Psoas muscle (tissue), 8 donors: ENCODE measurements around the gene JMY. TPM values are rescaled to one million over a fixed set of nuclear protein-coding genes. Genes with fewer than 3 reads are reported as not detected.

ENCODE experiments used
- ATAC-seq, 4 donors: fragments of 200-7000 bp; cut with Tn5 transposase; one replicate each; pipeline ENCODE4 v1.9.1; 2020; ENCODE audit warnings: moderate library complexity in 3 of 4, mild to moderate bottlenecking in 2 of 4
- DNase-seq, 2 donors: peaks; one replicate each; pipeline ENCODE4 v3.0.0-alpha.2; 2020
- H3K27ac ChIP-seq: fragments of 200-600 bp; one replicate; pipeline ENCODE4 v1.8.0; 2022
- H3K27me3 ChIP-seq, 3 donors: fragments of 200-600 bp in 1 of 3; one replicate each; pipeline versions ENCODE4 v1.6.1 to v1.8.0; 2013 to 2022; ENCODE audit warnings: low read length in 2 of 3, mild to moderate bottlenecking in 2 of 3, moderate library complexity in 1 of 3; ENCODE audit not compliant: insufficient read depth in 3 of 3
- H3K36me3 ChIP-seq, 2 donors: fragments of 200-600 bp in 1 of 2; one replicate each; pipeline versions ENCODE4 v1.6.1 to v1.8.0; 2013 to 2022; ENCODE audit warnings: low read depth in 1 of 2, mild to moderate bottlenecking in 1 of 2, moderate library complexity in 1 of 2; ENCODE audit not compliant: insufficient read depth in 1 of 2
- H3K4me1 ChIP-seq: fragments of 200-600 bp; one replicate; pipeline ENCODE4 v1.8.0; 2022
- H3K4me3 ChIP-seq: fragments of 200-600 bp; one replicate; pipeline ENCODE4 v1.8.0; 2022; ENCODE audit warnings: mild to moderate bottlenecking
- H3K9me3 ChIP-seq: fragments of 200-600 bp; one replicate; pipeline ENCODE4 v1.8.0; 2022
- CTCF ChIP-seq: fragments of 200-600 bp; IDR thresholded peaks from one replicate; pipeline ENCODE4 v1.8.0; 2022; ENCODE audit warnings: antibody characterized with exemption
- WGBS, 3 donors: extraction: QIAGEN DNeasy Blood & Tissue Kit; methylation state at CpG; one replicate each; pipeline versions ENCODE4 v1.1.6 to v1.1.7; 2013; 5-methylcytosine and 5-hydroxymethylcytosine counted together
- intact Hi-C, 2 donors: fragments of 100-400 bp; cut with DNase I; formaldehyde crosslinking; loops; one replicate each; pipeline versions ENCODE4 v1.11.0 to v1.14.2; 2022
- polyA plus RNA-seq, 3 donors: library from polyadenylated mRNA; stranded (reverse); fragments of 200-250 nt; gene quantifications; one replicate each; pipeline ENCODE4 v1.2.3, GENCODE V29; 2013
- total RNA-seq, 4 donors: library from RNA; stranded (reverse); fragmentation: NEBNext Ultra II Directional in 2 of 4; extraction: Animal tissue kit (Norgen Biotek cat#: 25700) in 2 of 4; gene quantifications; one replicate each; pipeline versions ENCODE4 v1.2.1 to v1.2.4, GENCODE V29; 2021 to 2023
- donor health status: healthy with polysubstance abuse.
- donor health status: DM: no; HTN: no; CAD: no; lungs with moderate emphysema.
- donor health status: Bipolar disorder and iron deficiency.
- donor health status: healthy.
- donor health status: DM: yes; HTN: yes; CAD: no.
- donor health status: DM: no; HTN: no; CAD: no.
- donor health status: DM: no; HTN: no; CAD: no.
- donor health status: DM: yes; HTN: yes; CAD: no.

The JMY gene
- total and polyA plus RNA-seq, 7 donors: 1.3 to 17.0 (median 11.7) TPM

GRCh38 chr5:79318935-79319614 lies 83.1 kb downstream of the JMY start:
- no peak for TF ChIP-seq CTCF
- Histone ChIP-seq H3K36me3 (peaks cover 4 to 80% of the 10 kb centered on the region in 2 donors), H3K9me3 (no peaks in the 10 kb centered on the region), H3K4me1 (no peaks in the 10 kb centered on the region), H3K27me3 (no peaks in the 10 kb centered on the region), H3K27ac (no peak overlapping the region), H3K4me3 (no peak overlapping the region)
- 91 to 97% (median 96%) methylated on average over 3 of the region's 3 CpGs for WGBS, 3 donors
- DNase-seq (no peak), ATAC-seq (peak; percentile 56 to 82 (median 75))
- intact Hi-C loops: no loop called here

GRCh38 chr5:79329453-79329852 lies 93.5 kb downstream of the JMY start:
- WGBS, 3 donors: 68 to 79% (median 68%) methylated on average over 4 of the region's 4 CpGs
- TF ChIP-seq CTCF: no peak
- H3K27me3 ChIP-seq: no peaks in the 10 kb centered on the region

GRCh38 chr5:79330071-79330470 lies 94.1 kb downstream of the JMY start:
- no peak for DNase-seq
- H3K9me3 ChIP-seq: no peaks in the 10 kb centered on the region
- no peak overlapping the region for H3K4me3 ChIP-seq
- no peaks in the 10 kb centered on the region for H3K4me1 ChIP-seq
- ATAC-seq: no peak
- 87 to 89% (median 87%) methylated on average over 5 of the region's 5 CpGs for WGBS, 3 donors
- H3K27me3 ChIP-seq: no peaks in the 10 kb centered on the region
- intact Hi-C loops: no loop called here
- TF ChIP-seq CTCF: no peak
- no peaks in the 10 kb centered on the region for H3K36me3 ChIP-seq
- H3K27ac ChIP-seq: no peak overlapping the region

More at GRCh38 chr5:79329453-79329852, 93.5 kb downstream of the JMY start:
- ATAC-seq (no peak), DNase-seq (no peak)
- intact Hi-C loops: no loop called here
- H3K27ac ChIP-seq: no peak overlapping the region
- no peaks in the 10 kb centered on the region for H3K4me1 ChIP-seq
- no peaks in the 10 kb centered on the region for H3K9me3 ChIP-seq
- H3K36me3 ChIP-seq: peaks cover 0 to under 1% of the 10 kb centered on the region in 2 donors
- H3K4me3 ChIP-seq: no peak overlapping the region

- H3K27me3 ChIP-seq: no peaks in the 10 kb centered on the region
- ATAC-seq (no peak), DNase-seq (no peak)
- no peak for TF ChIP-seq CTCF
- H3K4me1 ChIP-seq: no peaks in the 10 kb centered on the region
- no peaks in the 10 kb centered on the region for H3K9me3 ChIP-seq
- intact Hi-C loops: no loop called here
- 73 to 82% (median 77%) methylated on average over 10 of the region's 10 CpGs for WGBS, 3 donors
- no peaks in the 10 kb centered on the region for H3K36me3 ChIP-seq
- H3K4me3 ChIP-seq: no peak overlapping the region
- H3K27ac ChIP-seq: no peak overlapping the region
These were observed 98.1 kb downstream of the JMY start for GRCh38 chr5:79333852-79334557.
